HuH-7.5 (cell line): Measurements from ENCODE around the gene HECTD3.

Experiments used
- DNase-seq: peaks from one replicate; pipeline ENCODE4 v3.0.0; 2011; ENCODE audit warnings: low spot score

HECTD3 gene

GRCh38 chr1:45010855-45011811 is at the start of gene HECTD3:
TSS of gene HECTD3 (minus strand) at chr1:45011324. CDS start at chr1:45011257, 67 bp downstream.
- peak; percentile 67 for DNase-seq

- DNase-seq: no peak
These were observed 48.7 kb upstream of the HECTD3 start for GRCh38 chr1:45059829-45060228.

GRCh38 chr1:45057542-45057941 is 46.4 kb upstream of the HECTD3 start:
- no peak for DNase-seq

- DNase-seq: no peak
These were observed 40.1 kb upstream of the HECTD3 start for GRCh38 chr1:45051005-45051772.

- DNase-seq: no peak
These were observed 35.9 kb upstream of the HECTD3 start for GRCh38 chr1:45047032-45047431.

- DNase-seq: no peak
These were observed 33.8 kb upstream of the HECTD3 start for GRCh38 chr1:45044916-45045315.

- no peak for DNase-seq
These were observed 32.0 kb upstream of the HECTD3 start for GRCh38 chr1:45043094-45043493.

GRCh38 chr1:45040297-45040696 is 29.2 kb upstream of the HECTD3 start:
- no peak for DNase-seq

GRCh38 chr1:45038661-45039364 is 27.7 kb upstream of the HECTD3 start:
- no peak for DNase-seq

- DNase-seq: no peak
These were observed 27.1 kb upstream of the HECTD3 start for GRCh38 chr1:45038240-45038639.

GRCh38 chr1:45037456-45037855 is 26.3 kb upstream of the HECTD3 start:
- no peak for DNase-seq

- no peak for DNase-seq
These were observed 24.6 kb upstream of the HECTD3 start for GRCh38 chr1:45035631-45036301.

- DNase-seq: no peak
These were observed 22.2 kb upstream of the HECTD3 start for GRCh38 chr1:45033356-45033755.

- DNase-seq: no peak
These were observed 21.7 kb upstream of the HECTD3 start for GRCh38 chr1:45032837-45033236.

- no peak for DNase-seq
These were observed 15.3 kb upstream of the HECTD3 start for GRCh38 chr1:45026446-45026845.

GRCh38 chr1:45023663-45024062 is 12.5 kb upstream of the HECTD3 start:
- DNase-seq: no peak

- no peak for DNase-seq
These were observed 7.6 kb upstream of the HECTD3 start for GRCh38 chr1:45018599-45019230.

- no peak for DNase-seq
These were observed 5.6 kb upstream of the HECTD3 start for GRCh38 chr1:45016767-45017166.

GRCh38 chr1:45016090-45016697 is 5.1 kb upstream of the HECTD3 start:
- DNase-seq: no peak

GRCh38 chr1:45015683-45016082 is 4.6 kb upstream of the HECTD3 start:
- no peak for DNase-seq
